ENCODE results near the gene HSPA12B. TPM values are rescaled to one million over a fixed set of nuclear protein-coding genes. Genes with fewer than 3 reads are reported as not detected.

The HSPA12B gene
- polyA plus RNA-seq, 1 of the 3 experiments (the other 2 are of a cell fraction): 0.46 TPM

GRCh38 chr20:3795511-3796468 lies 63.3 kb downstream of the HSPA12B start, which contains the start of gene CDC25B (continued):
- TF ChIP-seq RFX5 (IDR thresholded peaks at IDR 0.05; ENCODE audit: low read length) (0 out of 2 replicates have a peak, but pooled peaks have one; percentile 56), RCOR1 (IDR thresholded peaks at IDR 0.05; ENCODE audit: low read length) (peak; percentile 74; the same call in 1 of the 2 replicates), RXRA (IDR thresholded peaks at IDR 0.05; ENCODE audit: borderline replicate concordance, low read depth) (no peak), TEAD4 (IDR thresholded peaks at IDR 0.05; ENCODE audit: borderline replicate concordance, insufficient read depth) (no peak), FOXJ3 (CRISPR knock-in tag; IDR thresholded peaks at IDR 0.05) (no peak), EP300 (IDR thresholded peaks at IDR 0.05; ENCODE audit: borderline replicate concordance in 1 of 2, low read depth in 1 of 2, low read length in 1 of 2) (no peak), GABPA (IDR thresholded peaks at IDR 0.05; ENCODE audit: low read depth) (no peak), REST (IDR thresholded peaks at IDR 0.05; ENCODE audit: low read depth, low read length) (no peak), CHD2 (IDR thresholded peaks at IDR 0.05; ENCODE audit: low read length, partially characterized antibody) (peak; percentile 33)

GRCh38 chr20:3796477-3797225 lies 64.2 kb downstream of the HSPA12B start:
- H3K4me2 ChIP-seq: peak overlapping the region; percentile 98
- ChIA-PET CTCF (interaction anchor here (1.2 to 3.5 kb wide), 5 partner anchors 10 to 49 kb away, joined by 4 to 51 read pairs (median 14); partner anchors contain the start of genes AP5S1, CENPB and SPEF1), POLR2A (interaction anchor here (0.9 to 1.5 kb wide), 6 partner anchors 10 to 50 kb away, joined by 3 to 10 read pairs (median 5); partner anchors contain the start of genes ADISSP, AP5S1, CENPB and MAVS)

More at GRCh38 chr20:3796477-3797225, 64.2 kb downstream of the HSPA12B start:
- Histone ChIP-seq H3K4me3 (ENCODE audit: low read depth in 2 of 2, low read length in 1 of 2) (peak overlapping the region; percentile 70 to 72), H3K79me2 (ENCODE audit: insufficient read depth) (peaks cover 53% of the 10 kb centered on the region), H3K4me1 (ENCODE audit: control insufficient read depth in 1 of 2, insufficient read depth in 2 of 2, low read depth in 1 of 2, low read length in 1 of 2) (peaks cover 17 to 41% of the 10 kb centered on the region in 2 experiments; a peak in 3 of 4 replicates), H3K27ac (ENCODE audit: low read depth in 2 of 2, low read length in 1 of 2) (peak overlapping the region in 1 of 2 experiments; percentile 64; a peak in 2 of 4 replicates), H3F3A (replicated peaks; ENCODE audit: insufficient read depth) (no peaks in the 10 kb centered on the region), H3K9me2 (no peaks in the 10 kb centered on the region), H2AFZ (ENCODE audit: low read depth) (no peak overlapping the region), H3K36me3 (replicated peaks in 1 of 2; ENCODE audit: control insufficient read depth in 1 of 2, insufficient read depth in 2 of 2, low read length in 1 of 2) (peaks cover 20 to 25% of the 10 kb centered on the region in 2 experiments), H4K20me1 (ENCODE audit: insufficient read depth) (no peaks in the 10 kb centered on the region), H3K9me3 (no peaks in the 10 kb centered on the region), H3K27me3 (ENCODE audit: insufficient read depth) (no peaks in the 10 kb centered on the region), H3K9ac (peak overlapping the region; percentile 89)
- no peak for TF ChIP-seq YY1 (IDR thresholded peaks at IDR 0.05; ENCODE audit: low read depth)
- TF ChIP-seq CTCF (IDR thresholded peaks at IDR 0.05): no peak
- TF ChIP-seq EZH2phosphoT487 (IDR thresholded peaks at IDR 0.05; ENCODE audit: borderline replicate concordance, low read depth): no peak
- no peak for TF ChIP-seq TAF1 (IDR thresholded peaks at IDR 0.05; ENCODE audit: borderline replicate concordance, low read depth, low read length)
- TF ChIP-seq FOXM1 (IDR thresholded peaks at IDR 0.05; ENCODE audit: low read depth): no peak
- no peak for TF ChIP-seq GATA2 (CRISPR knock-in tag; IDR thresholded peaks at IDR 0.05)
- TF ChIP-seq MXI1 (IDR thresholded peaks at IDR 0.05; ENCODE audit: low read depth, low read length): 0 out of 2 replicates have a peak, but pooled peaks have one; percentile 23
- no peak for TF ChIP-seq NRF1 (IDR thresholded peaks at IDR 0.05; ENCODE audit: low read depth, low read length)
- DNase-seq: no peak
- WGBS (ENCODE audit: low lambda C conversion rate): 39% methylated on average over 4 of the region's 33 CpGs
